HEK293T (cell line): ENCODE measurements around the gene PTPN2.

Experiments used
- BHLHE40 ChIP-seq: fragments of 450-650 bp; IDR thresholded peaks from 2 replicates; pipeline ENCODE4 v1.6.1; 2016; ENCODE audit warnings: mild to moderate bottlenecking, moderate library complexity, borderline replicate concordance
- ELF4 ChIP-seq: fragments of 450-650 bp; IDR thresholded peaks from 2 replicates; pipeline ENCODE4 v1.6.1; 2017; ENCODE audit warnings: antibody characterized with exemption
- SP1 ChIP-seq: fragments of 450-650 bp; IDR thresholded peaks from 2 replicates; pipeline ENCODE4 v1.6.1; 2017
- SUZ12 ChIP-seq: fragments of 450-650 bp; IDR thresholded peaks from 2 replicates; pipeline ENCODE4 v1.6.1; 2016; ENCODE audit warnings: mild to moderate bottlenecking
- TARDBP ChIP-seq: fragments of 450-650 bp; IDR thresholded peaks from 2 replicates; pipeline ENCODE4 v1.6.1; 2016
- ZNF384 ChIP-seq: fragments of 450-650 bp; IDR thresholded peaks from 2 replicates; pipeline ENCODE4 v1.6.1; 2016

- TF ChIP-seq ZNF384 (no peak), TARDBP (no peak), SUZ12 (no peak), ELF4 (no peak), SP1 (no peak), BHLHE40 (no peak)
These were observed 97.4 kb downstream of the PTPN2 start for GRCh38 chr18:12786669-12787068.
